ENCODE results near the gene ITIH2. TPM values are rescaled to one million over a fixed set of nuclear protein-coding genes. Genes with fewer than 3 reads are reported as not detected.
A peak's percentile ranks its signal among the peaks of the same experiment; 100 is the strongest.

ITIH2 gene
- total and polyA plus RNA-seq, 2 experiments from 2014 or later = 70.2 to 181 TPM

- 39% methylated on average over 4 of the region's 4 CpGs for WGBS (ENCODE audit: low lambda C conversion rate, missing lambda C conversion rate)
- H3K36me3 ChIP-seq (replicated peaks; ENCODE audit: insufficient read depth, low read depth) = no peaks in the 10 kb centered on the region
- H2AFZ ChIP-seq = no peak overlapping the region
- H4K20me1 ChIP-seq (ENCODE audit: insufficient read depth, poor library complexity, severe bottlenecking) = peaks cover 52% of the 10 kb centered on the region
- TF ChIP-seq EZH2 (IDR thresholded peaks at IDR 0.05; ENCODE audit: borderline replicate concordance) (no peak), EZH2phosphoT487 (IDR thresholded peaks at IDR 0.05; ENCODE audit: low read depth, severe bottlenecking, unreplicated experiment) (no peak), CTCF (IDR thresholded peaks at IDR 0.05; ENCODE audit: poor library complexity) (no peak)
- peak overlapping the region; percentile 31 for H3K27ac ChIP-seq
- no peaks in the 10 kb centered on the region for H3K27me3 ChIP-seq
- H3K9me3 ChIP-seq (ENCODE audit: low read depth) = no peaks in the 10 kb centered on the region
- H3K4me1 ChIP-seq (ENCODE audit: insufficient read depth) = peaks cover 1% of the 10 kb centered on the region
- DNase-seq (ENCODE audit: low spot score) = peak; percentile 75
- peak overlapping the region; percentile 38 for H3K4me2 ChIP-seq
- H3K9me2 ChIP-seq (replicated peaks; ENCODE audit: insufficient read depth) = no peaks in the 10 kb centered on the region
- H3K4me3 ChIP-seq = no peak overlapping the region
- peaks cover 82% of the 10 kb centered on the region for H3K79me2 ChIP-seq
Measured at GRCh38 chr10:7795605-7796004, 92.5 kb downstream of the ITIH2 start.

- Histone ChIP-seq H3K4me2 (no peak overlapping the region), H2AFZ (no peak overlapping the region)
- 75% methylated on average over 6 of the region's 6 CpGs for WGBS (ENCODE audit: low lambda C conversion rate, missing lambda C conversion rate)
Measured at GRCh38 chr10:7797582-7797981, 94.5 kb downstream of the ITIH2 start.

More at GRCh38 chr10:7797582-7797981, 94.5 kb downstream of the ITIH2 start:
- Histone ChIP-seq H3K9me2 (replicated peaks; ENCODE audit: insufficient read depth) (no peaks in the 10 kb centered on the region), H3K4me1 (ENCODE audit: insufficient read depth) (no peaks in the 10 kb centered on the region), H3K4me3 (no peak overlapping the region), H3K36me3 (replicated peaks; ENCODE audit: insufficient read depth, low read depth) (no peaks in the 10 kb centered on the region), H3K9me3 (ENCODE audit: low read depth) (no peaks in the 10 kb centered on the region), H3K27ac (peak overlapping the region; percentile 49), H3K27me3 (no peaks in the 10 kb centered on the region), H3K79me2 (peaks cover 63% of the 10 kb centered on the region), H4K20me1 (ENCODE audit: insufficient read depth, poor library complexity, severe bottlenecking) (peaks cover 33% of the 10 kb centered on the region)
- DNase-seq (ENCODE audit: low spot score) = peak; percentile 43
- TF ChIP-seq EZH2 (IDR thresholded peaks at IDR 0.05; ENCODE audit: borderline replicate concordance) = no peak
- TF ChIP-seq CTCF (IDR thresholded peaks at IDR 0.05; ENCODE audit: poor library complexity) = no peak
- TF ChIP-seq EZH2phosphoT487 (IDR thresholded peaks at IDR 0.05; ENCODE audit: low read depth, severe bottlenecking, unreplicated experiment) = no peak

Other genes starting within 250 kb of the ITIH2 start
- gene ITIH5, start 36.4 kb upstream of the ITIH2 start, total RNA-seq = 22.8 and 24.4 TPM in 2 replicates
- gene ITIH5, start 36.4 kb upstream of the ITIH2 start, polyA plus RNA-seq = 17.6 and 22.3 TPM in 2 replicates
- 11.4 and 25.2 TPM in 2 replicates for gene KIN, start 84.7 kb downstream of the ITIH2 start, total RNA-seq
- 10.6 and 12.1 TPM in 2 replicates for gene KIN, start 84.7 kb downstream of the ITIH2 start, polyA plus RNA-seq
- gene ATP5F1C, start 84.9 kb downstream of the ITIH2 start, total RNA-seq = 416 and 564 TPM in 2 replicates
- gene ATP5F1C, start 84.9 kb downstream of the ITIH2 start, polyA plus RNA-seq = 242 and 269 TPM in 2 replicates
- 3.3 and 4.1 TPM in 2 replicates for gene TAF3, start 115.2 kb downstream of the ITIH2 start, total RNA-seq
- gene TAF3, start 115.2 kb downstream of the ITIH2 start, polyA plus RNA-seq = 6.4 and 7.7 TPM in 2 replicates

Measured in hepatocyte (in vitro differentiated cells).